UCSD-AML1 (cell line): ENCODE measurements around the gene IRAK3.
"Not testable (repeated sequence)": the region's sequence is repeated elsewhere in the genome, so short reads cannot be mapped to it uniquely, and the experiment has no call there.

Experiments used
- DNase-seq: peaks from one replicate; lab custom pipeline; 2025; ENCODE audit not compliant: unreplicated experiment; lab: John Stamatoyannopoulos, UW

Gene IRAK3

GRCh38 chr12:66211573-66211972 is 22.6 kb downstream of the IRAK3 start:
- not testable (repeated sequence) for DNase-seq

- DNase-seq: not testable (repeated sequence)
Observed at GRCh38 chr12:66213011-66213410, 24.0 kb downstream of the IRAK3 start.

GRCh38 chr12:66217342-66217917 is 28.4 kb downstream of the IRAK3 start:
- DNase-seq: no peak

- DNase-seq: no peak
Observed at GRCh38 chr12:66228462-66228861, 39.4 kb downstream of the IRAK3 start.

GRCh38 chr12:66232263-66232662 is 43.2 kb downstream of the IRAK3 start:
- no peak for DNase-seq

GRCh38 chr12:66234037-66234693 is 45.2 kb downstream of the IRAK3 start:
- peak; percentile 14 for DNase-seq

- DNase-seq: peak; percentile 60
Observed at GRCh38 chr12:66234773-66235625, 46.0 kb downstream of the IRAK3 start.

- DNase-seq: no peak
Observed at GRCh38 chr12:66235626-66236281, 46.7 kb downstream of the IRAK3 start.

GRCh38 chr12:66236282-66236675 is 47.3 kb downstream of the IRAK3 start:
- not testable (repeated sequence) for DNase-seq

GRCh38 chr12:66236969-66237368 is 48.0 kb downstream of the IRAK3 start:
- no peak for DNase-seq

- DNase-seq: no peak
Observed at GRCh38 chr12:66237505-66238175, 48.6 kb downstream of the IRAK3 start.

- no peak for DNase-seq
Observed at GRCh38 chr12:66239295-66239694, 50.3 kb downstream of the IRAK3 start.

GRCh38 chr12:66240096-66240820 is 51.2 kb downstream of the IRAK3 start:
- no peak for DNase-seq

- DNase-seq: no peak
Observed at GRCh38 chr12:66241061-66242043, 52.3 kb downstream of the IRAK3 start.

- no peak for DNase-seq
Observed at GRCh38 chr12:66242311-66242710, 53.3 kb downstream of the IRAK3 start.

- DNase-seq: no peak
Observed at GRCh38 chr12:66243911-66244310, 54.9 kb downstream of the IRAK3 start.

- DNase-seq: no peak
Observed at GRCh38 chr12:66244446-66244845, 55.4 kb downstream of the IRAK3 start.

- no peak for DNase-seq
Observed at GRCh38 chr12:66247741-66248140, 58.7 kb downstream of the IRAK3 start.

GRCh38 chr12:66251049-66251448 is 62.0 kb downstream of the IRAK3 start:
- DNase-seq: no peak
